Measurements from ENCODE around the gene RASL10B. TPM values are rescaled to one million over a fixed set of nuclear protein-coding genes. Genes with fewer than 3 reads are reported as not detected.

RASL10B gene
- total RNA-seq, 1 donor: 12.1 TPM

GRCh38 chr17:35760587-35760986 lies 29.1 kb downstream of the RASL10B start, which contains the start of gene C17orf50:
TSS of gene C17orf50 (plus strand) at chr17:35760887. CDS start at chr17:35760942, 55 bp downstream.
- TF ChIP-seq CTCF (IDR thresholded peaks at IDR 0.05; ENCODE audit: insufficient read depth, low read depth, low read length): no peak
- no peak for DNase-seq (ENCODE audit: low read depth)
- no peak within 1 kb of the TSS for H3K4me3 ChIP-seq (ENCODE audit: low read depth, low read length)

GRCh38 chr17:35761601-35762000 lies 30.2 kb downstream of the RASL10B start:
- no peak for DNase-seq (ENCODE audit: low read depth)
- no peak overlapping the region for H3K4me3 ChIP-seq (ENCODE audit: low read depth, low read length)
- TF ChIP-seq CTCF (IDR thresholded peaks at IDR 0.05; ENCODE audit: insufficient read depth, low read depth, low read length): no peak

- no peak for TF ChIP-seq CTCF (IDR thresholded peaks at IDR 0.05; ENCODE audit: insufficient read depth, low read depth, low read length)
- no peak for DNase-seq (ENCODE audit: low read depth)
- peak overlapping the region; percentile 31 for H3K4me3 ChIP-seq (ENCODE audit: low read depth, low read length)
Measured at GRCh38 chr17:35763767-35764122, 32.3 kb downstream of the RASL10B start.

GRCh38 chr17:35764123-35764991 lies 32.9 kb downstream of the RASL10B start:
- H3K4me3 ChIP-seq (ENCODE audit: low read depth, low read length): peak overlapping the region; percentile 54
- peak; percentile 87 for TF ChIP-seq CTCF (IDR thresholded peaks at IDR 0.05; ENCODE audit: insufficient read depth, low read depth, low read length)
- peak; percentile 84 for DNase-seq (ENCODE audit: low read depth)

- no peak for TF ChIP-seq CTCF (IDR thresholded peaks at IDR 0.05; ENCODE audit: insufficient read depth, low read depth, low read length)
- no peak for DNase-seq (ENCODE audit: low read depth)
- H3K4me3 ChIP-seq (ENCODE audit: low read depth, low read length): no peak overlapping the region
Measured at GRCh38 chr17:35765086-35765710, 33.8 kb downstream of the RASL10B start.

- DNase-seq (ENCODE audit: low read depth): no peak
- TF ChIP-seq CTCF (IDR thresholded peaks at IDR 0.05; ENCODE audit: insufficient read depth, low read depth, low read length): no peak
- no peak overlapping the region for H3K4me3 ChIP-seq (ENCODE audit: low read depth, low read length)
Measured at GRCh38 chr17:35765756-35766488, 34.5 kb downstream of the RASL10B start.
